BLaER1 treated with 17β-estradiol and CSF1 and Interleukin-3, amounts not matched to agents 10 nM and 100 nM (cell line): ENCODE measurements around the gene SFXN4.

Experiments used
- H3K27ac ChIP-seq, 11 experiments: shearing (Covaris generic); formaldehyde crosslinking; 2 replicates each; pipeline ENCODE4 v1.8.1; 2022
- H3K27me3 ChIP-seq, 11 experiments: shearing (Covaris generic); formaldehyde crosslinking; 2 replicates each; pipeline ENCODE4 v1.8.1; 2022
- H3K36me3 ChIP-seq, 11 experiments: shearing (Covaris generic); formaldehyde crosslinking; 2 replicates each; pipeline ENCODE4 v1.8.1; 2022
- H3K4me1 ChIP-seq, 10 experiments: shearing (Covaris generic); formaldehyde crosslinking; 2 replicates each; pipeline ENCODE4 v1.8.1; 2022
- H3K4me2 ChIP-seq, 11 experiments: shearing (Covaris generic); formaldehyde crosslinking; 2 replicates each; pipeline ENCODE4 v1.8.1; 2022
- H3K4me3 ChIP-seq, 10 experiments: shearing (Covaris generic); formaldehyde crosslinking; 2 replicates each; pipeline ENCODE4 v1.8.1; 2022
- H3K9ac ChIP-seq, 11 experiments: shearing (Covaris generic); formaldehyde crosslinking; 2 replicates each; pipeline ENCODE4 v1.8.1; 2022
- H3K9me3 ChIP-seq, 11 experiments: shearing (Covaris generic); formaldehyde crosslinking; replicated peaks in 1 of 11; 2 replicates each; pipeline ENCODE4 v1.8.1; 2022
- H4K20me1 ChIP-seq, 11 experiments: shearing (Covaris generic); formaldehyde crosslinking; 2 replicates each; pipeline ENCODE4 v1.8.1; 2022
- Cebpa-rat ChIP-seq, 11 experiments: shearing (Covaris generic); IDR thresholded peaks; 2 replicates each; pipeline ENCODE4 v1.8.1; 2022

SFXN4 gene

DNA sequence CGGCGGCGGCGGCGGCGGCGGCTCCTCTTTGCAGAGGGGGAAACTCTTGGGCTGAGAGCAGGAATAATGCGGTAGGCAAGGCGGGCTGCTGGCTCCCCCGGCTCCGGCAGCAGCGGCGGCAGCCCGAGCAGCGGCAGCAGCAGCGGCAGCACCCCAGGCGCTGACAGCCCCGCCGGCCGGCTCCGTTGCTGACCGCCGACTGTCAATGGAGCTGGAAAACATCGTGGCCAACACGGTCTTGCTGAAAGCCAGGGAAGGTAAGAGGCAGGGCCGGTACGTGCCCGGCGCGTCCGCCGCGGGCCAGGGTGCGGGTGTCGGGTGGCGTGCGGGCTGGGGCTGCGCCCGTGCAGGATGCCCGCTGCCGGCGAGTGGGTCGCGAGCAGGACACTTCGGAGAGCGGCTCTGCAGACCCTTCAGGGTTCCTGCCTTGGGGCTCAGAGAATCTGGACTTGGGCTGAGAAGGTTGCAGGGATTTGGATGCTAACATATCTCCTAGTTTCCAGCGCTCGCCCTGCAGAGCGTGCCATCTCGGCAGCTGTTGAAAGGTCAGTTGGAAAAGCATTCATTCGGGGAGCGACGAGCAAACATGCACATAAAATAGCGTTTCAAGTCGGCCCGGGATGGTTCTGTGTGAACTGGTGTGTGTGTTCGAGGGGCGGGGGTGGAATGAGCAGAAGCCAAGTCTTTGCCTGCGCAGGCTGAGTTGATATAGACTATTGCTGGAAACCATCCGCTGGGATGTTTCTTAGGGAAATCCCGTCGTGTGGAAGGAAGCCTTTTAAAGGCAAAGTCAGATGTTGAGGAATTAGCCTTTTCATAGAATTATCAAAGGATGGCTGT is 42.4 kb upstream of the SFXN4 start:
- H3K4me2 ChIP-seq: peak overlapping the region; percentile 96 to 100 (median 99)
- H3K4me3 ChIP-seq: peak overlapping the region; percentile 71 to 86 (median 79)
- H3K9ac ChIP-seq: peak overlapping the region; percentile 51 to 75 (median 68); a peak in 21 of 22 replicates
- no peak for TF ChIP-seq Cebpa-rat (IDR thresholded peaks at IDR 0.05)
- no peaks in the 10 kb centered on the region for H3K9me3 ChIP-seq
- H3K36me3 ChIP-seq: no peaks in the 10 kb centered on the region
- H4K20me1 ChIP-seq: peaks cover 0 to 17% (median 14%) of the 10 kb centered on the region in 11 experiments; a peak in 9 of 22 replicates
- H3K27me3 ChIP-seq: peaks cover 46 to 54% (median 54%) of the 10 kb centered on the region in 11 experiments
- H3K27ac ChIP-seq: no peak overlapping the region
- peaks cover 25 to 37% (median 28%) of the 10 kb centered on the region in 10 experiments for H3K4me1 ChIP-seq

DNA sequence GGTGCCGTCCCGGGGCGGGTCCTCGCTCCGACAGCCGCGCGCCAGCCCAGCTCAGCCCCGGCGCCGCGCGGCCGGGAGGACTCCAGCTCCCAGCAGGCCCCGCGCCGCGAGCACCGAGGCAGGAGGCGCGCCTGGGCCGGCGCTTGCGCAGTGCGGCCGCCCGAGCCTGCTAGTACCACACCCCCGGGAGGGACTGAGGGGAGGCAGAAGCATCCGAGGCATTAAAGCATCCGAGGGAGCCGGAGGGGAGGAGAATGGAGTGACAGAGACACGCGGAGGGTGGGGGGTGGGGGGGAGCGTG is 41.8 kb upstream of the SFXN4 start, which contains the start of gene GRK5:
GRK5 (plus strand) TSS at position 206 of the 301 bp plus-strand sequence. CDS start 347 bp downstream, outside the sequence.
- Histone ChIP-seq H3K4me3 (peak within 1 kb of the TSS; percentile 75 to 86 (median 79)), H3K9ac (peak within 1 kb of the TSS; percentile 84 to 98 (median 95)), H3K9me3 (no peaks in the 10 kb centered on the region), H3K27me3 (peaks cover 39 to 48% (median 48%) of the 10 kb centered on the region in 11 experiments), H4K20me1 (peaks cover 0 to 17% (median 14%) of the 10 kb centered on the region in 11 experiments; a peak in 9 of 22 replicates), H3K36me3 (no peaks in the 10 kb centered on the region), H3K4me2 (peak within 1 kb of the TSS; percentile 96 to 100 (median 99)), H3K4me1 (peaks cover 25 to 36% (median 28%) of the 10 kb centered on the region in 10 experiments), H3K27ac (peak within 1 kb of the TSS; percentile 75 to 99 (median 95))
- no peak for TF ChIP-seq Cebpa-rat (IDR thresholded peaks at IDR 0.05)

DNA sequence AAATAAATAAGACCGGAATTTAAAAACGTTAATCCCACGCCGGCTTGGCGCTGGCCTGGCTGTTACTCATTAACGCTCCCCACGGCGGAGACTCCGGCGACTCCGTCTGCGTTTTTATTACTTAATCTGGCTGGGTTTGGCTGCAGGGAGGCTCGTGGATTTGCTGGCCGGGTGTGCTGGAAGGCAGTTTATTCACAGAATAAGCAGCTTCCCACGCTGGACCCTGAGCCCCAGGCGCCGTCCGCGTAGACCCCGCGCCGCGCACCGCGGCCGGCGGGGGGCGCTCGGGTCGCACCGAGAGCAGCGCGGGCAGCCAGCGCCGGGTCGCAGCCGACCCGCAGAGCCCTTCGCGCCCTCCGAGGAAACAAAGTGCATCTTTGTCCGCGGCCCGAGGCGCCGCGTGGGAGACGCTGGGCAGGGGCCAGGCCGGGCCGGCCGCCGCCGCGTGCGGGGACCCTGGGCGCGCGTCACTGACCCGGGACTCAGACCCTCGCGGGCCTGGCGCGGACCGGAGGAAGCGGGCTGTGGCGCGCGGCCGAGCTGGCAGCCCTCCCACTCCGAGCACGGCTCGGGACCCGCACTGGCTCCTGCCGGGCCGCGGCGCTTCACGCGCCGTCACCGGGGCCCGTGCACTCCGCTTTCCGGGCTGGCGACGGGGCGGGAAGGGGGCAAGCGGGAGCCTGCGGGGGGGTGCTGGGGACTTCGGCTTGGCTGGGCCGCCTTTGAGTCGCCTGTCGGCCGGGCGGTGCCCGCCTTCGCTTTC is 41.3 kb upstream of the SFXN4 start:
- Histone ChIP-seq H4K20me1 (peaks cover 0 to 17% (median 14%) of the 10 kb centered on the region in 11 experiments; a peak in 9 of 22 replicates), H3K4me2 (peak overlapping the region; percentile 74 to 96 (median 91)), H3K27ac (peak overlapping the region; percentile 75 to 99 (median 95)), H3K9ac (peak overlapping the region; percentile 84 to 98 (median 95)), H3K4me1 (peaks cover 25 to 36% (median 28%) of the 10 kb centered on the region in 10 experiments), H3K9me3 (no peaks in the 10 kb centered on the region), H3K4me3 (peak overlapping the region; percentile 75 to 86 (median 79)), H3K27me3 (peaks cover 34 to 43% (median 42%) of the 10 kb centered on the region in 11 experiments), H3K36me3 (no peaks in the 10 kb centered on the region)
- no peak for TF ChIP-seq Cebpa-rat (IDR thresholded peaks at IDR 0.05)

DNA sequence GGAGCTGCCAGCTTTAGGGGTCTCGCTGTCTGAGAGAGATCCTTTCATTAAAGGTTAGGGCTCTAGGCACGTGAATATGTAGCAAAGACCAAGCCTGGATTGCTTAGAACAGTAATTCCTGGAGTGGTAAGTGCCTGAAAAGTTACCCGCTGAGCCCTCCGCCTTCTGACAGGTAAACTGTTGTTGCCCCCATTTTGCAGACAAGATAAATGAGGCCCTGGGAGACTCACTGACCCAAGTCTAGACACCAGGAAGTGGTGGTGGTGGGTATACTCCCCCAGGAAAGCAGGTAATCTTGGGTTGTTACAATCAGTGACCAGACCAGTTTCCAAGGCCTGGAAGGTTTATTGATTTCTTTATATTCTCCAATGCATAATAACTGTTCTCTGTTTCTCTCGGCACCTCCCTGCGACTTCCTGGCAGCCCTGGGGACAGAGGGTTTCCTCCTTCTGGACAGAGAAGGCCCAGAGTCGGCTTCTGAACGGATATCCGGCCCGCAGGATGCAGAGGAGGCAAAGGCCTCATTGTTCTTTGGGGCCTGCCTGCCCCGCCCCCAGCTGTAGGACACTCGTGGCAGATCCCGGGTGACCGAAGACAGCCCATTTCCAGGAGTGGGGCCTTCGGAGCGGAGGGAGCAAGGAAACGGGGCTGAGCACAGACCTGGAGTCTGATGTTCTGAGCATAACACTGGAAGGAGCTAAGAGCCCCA is 40.5 kb upstream of the SFXN4 start:
- peaks cover 27 to 36% (median 35%) of the 10 kb centered on the region in 11 experiments for H3K27me3 ChIP-seq
- peaks cover 0 to 17% (median 14%) of the 10 kb centered on the region in 11 experiments; a peak in 9 of 22 replicates for H4K20me1 ChIP-seq

DNA sequence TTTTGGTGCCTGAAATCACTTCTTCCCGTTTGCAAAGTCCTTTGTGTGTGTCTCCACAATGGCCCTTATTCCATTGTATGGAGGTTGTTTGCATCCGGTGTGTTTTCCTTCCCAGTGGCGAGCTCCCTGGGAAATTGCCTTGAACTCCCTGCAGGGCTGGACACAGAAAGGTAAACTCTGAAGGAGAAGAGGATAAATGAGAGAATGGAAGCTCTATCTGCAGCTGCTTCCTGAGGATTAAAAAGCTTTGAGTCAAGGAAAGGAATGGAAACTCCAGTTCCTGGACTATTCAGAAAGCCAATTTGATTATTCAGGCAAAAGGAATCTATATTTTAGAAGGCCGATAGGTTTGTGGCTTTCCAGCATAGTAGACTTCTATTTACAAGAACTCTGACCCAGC is 37.5 kb upstream of the SFXN4 start:
- Histone ChIP-seq H3K4me1 (peaks cover 10 to 25% (median 15%) of the 10 kb centered on the region in 10 experiments), H3K9ac (no peak overlapping the region), H3K36me3 (no peaks in the 10 kb centered on the region), H3K9me3 (no peaks in the 10 kb centered on the region), H3K4me2 (no peak overlapping the region), H3K4me3 (no peak overlapping the region), H3K27me3 (peaks cover 0 to 6% (median 5%) of the 10 kb centered on the region in 11 experiments; a peak in 20 of 22 replicates), H3K27ac (no peak overlapping the region), H4K20me1 (peaks cover 0 to 4% (median 3%) of the 10 kb centered on the region in 11 experiments; a peak in 5 of 22 replicates)
- no peak for TF ChIP-seq Cebpa-rat (IDR thresholded peaks at IDR 0.05)

More for the DNA sequence above, 40.5 kb upstream of the SFXN4 start:
- TF ChIP-seq Cebpa-rat (IDR thresholded peaks at IDR 0.05): no peak
- H3K4me3 ChIP-seq: peak overlapping the region; percentile 75 to 86 (median 79)
- no peaks in the 10 kb centered on the region for H3K9me3 ChIP-seq
- peak overlapping the region; percentile 74 to 96 (median 91) for H3K4me2 ChIP-seq
- no peaks in the 10 kb centered on the region for H3K36me3 ChIP-seq
- peak overlapping the region; percentile 84 to 98 (median 95); a peak in 21 of 22 replicates for H3K9ac ChIP-seq
- H3K27ac ChIP-seq: peak overlapping the region; percentile 75 to 99 (median 95); a peak in 21 of 22 replicates
- H3K4me1 ChIP-seq: peaks cover 25 to 36% (median 28%) of the 10 kb centered on the region in 10 experiments

DNA sequence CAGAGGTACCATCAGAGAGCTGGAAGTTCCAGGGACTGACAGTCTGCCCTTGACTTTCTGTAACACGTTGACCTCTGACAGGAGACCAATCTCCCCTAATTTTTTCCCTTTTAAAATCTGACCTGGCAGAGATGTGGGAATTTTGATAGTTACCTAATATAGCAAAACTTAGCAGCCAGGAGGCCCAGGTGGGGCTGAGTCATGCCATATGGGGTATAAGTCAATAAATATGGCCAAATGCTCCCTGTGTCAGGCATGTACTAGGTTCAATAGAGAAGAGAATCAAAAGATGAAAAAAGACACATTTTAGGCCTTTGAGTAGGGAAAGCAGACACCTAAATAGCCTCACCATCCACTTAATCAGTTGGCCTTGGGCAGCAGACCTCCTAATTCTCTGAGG is 35.7 kb upstream of the SFXN4 start:
- no peak for TF ChIP-seq Cebpa-rat (IDR thresholded peaks at IDR 0.05)
- no peak overlapping the region for H3K27ac ChIP-seq

DNA sequence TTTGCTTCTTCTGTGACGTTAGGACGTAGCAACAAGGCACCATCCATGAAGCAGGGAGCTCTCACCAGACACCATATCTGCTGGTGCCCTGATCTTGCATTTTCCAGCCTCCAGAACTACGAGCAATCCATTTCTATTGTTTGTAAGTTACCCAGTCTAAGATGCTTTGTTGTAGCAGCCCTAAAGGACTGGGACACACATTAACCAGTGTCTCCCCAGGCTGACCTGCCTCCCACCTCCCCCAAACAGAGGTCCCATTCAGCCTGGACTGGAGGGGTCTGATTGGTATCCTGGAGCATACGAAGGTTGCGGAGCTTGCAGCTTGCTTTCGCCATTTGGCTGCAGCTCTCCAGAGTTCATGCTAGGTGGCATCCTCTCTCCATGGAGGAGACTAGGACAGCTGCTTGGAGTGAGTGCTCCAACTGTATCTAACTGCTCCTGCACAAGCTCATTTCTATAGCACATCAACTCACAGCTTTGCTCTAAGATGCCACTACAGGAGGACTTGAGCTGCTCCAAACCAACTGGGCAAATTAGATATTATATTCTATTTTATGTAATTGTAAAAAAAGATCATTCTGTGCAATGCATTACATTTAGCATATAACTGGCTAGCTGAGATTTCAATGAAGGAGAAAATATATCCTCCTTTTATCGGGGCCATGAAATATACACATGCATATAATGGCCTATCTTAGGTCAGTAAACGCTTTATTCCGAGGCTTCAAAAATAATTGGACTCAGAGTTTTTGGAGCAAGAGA is 33.9 kb upstream of the SFXN4 start:
- Histone ChIP-seq H3K4me2 (no peak overlapping the region), H3K36me3 (no peaks in the 10 kb centered on the region), H3K27ac (no peak overlapping the region), H3K9ac (no peak overlapping the region), H3K4me3 (no peak overlapping the region), H4K20me1 (no peaks in the 10 kb centered on the region), H3K9me3 (no peaks in the 10 kb centered on the region), H3K4me1 (peaks cover 0 to 13% (median 7%) of the 10 kb centered on the region in 10 experiments; a peak in 8 of 20 replicates), H3K27me3 (peaks cover 0 to 4% (median 0%) of the 10 kb centered on the region in 11 experiments; a peak in 1 of 22 replicates)
- no peak for TF ChIP-seq Cebpa-rat (IDR thresholded peaks at IDR 0.05)

More for the DNA sequence above, 35.7 kb upstream of the SFXN4 start:
- H4K20me1 ChIP-seq: no peaks in the 10 kb centered on the region
- no peak overlapping the region for H3K4me3 ChIP-seq
- no peaks in the 10 kb centered on the region for H3K9me3 ChIP-seq
- H3K27me3 ChIP-seq: peaks cover 0 to 4% (median 0%) of the 10 kb centered on the region in 11 experiments; a peak in 1 of 22 replicates
- peaks cover 6 to 25% (median 14%) of the 10 kb centered on the region in 10 experiments for H3K4me1 ChIP-seq
- H3K36me3 ChIP-seq: no peaks in the 10 kb centered on the region
- H3K9ac ChIP-seq: no peak overlapping the region
- H3K4me2 ChIP-seq: no peak overlapping the region

DNA sequence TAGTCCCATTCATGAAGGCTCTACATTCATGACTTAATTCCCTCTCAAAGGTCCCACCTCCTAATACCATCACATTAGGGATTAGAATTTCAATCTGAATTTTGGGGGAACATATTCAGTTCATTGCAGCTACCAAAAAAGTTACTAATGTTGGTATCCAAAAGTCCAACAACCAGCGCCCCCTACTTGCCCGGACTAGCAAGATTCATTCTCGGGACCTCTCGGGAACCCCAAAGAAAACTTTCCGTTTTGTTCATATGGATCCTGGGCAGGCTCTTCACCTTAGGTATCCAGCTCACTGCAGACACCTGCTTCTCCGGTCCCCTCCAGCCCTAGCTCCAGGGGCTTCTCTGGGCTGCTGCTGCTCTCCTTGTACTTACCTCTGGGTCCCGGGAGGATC is 32.9 kb upstream of the SFXN4 start:
- Histone ChIP-seq H4K20me1 (no peaks in the 10 kb centered on the region), H3K4me2 (peak overlapping the region in 5 of 11 experiments; percentile 1 to 40 (median 14); a peak in 8 of 22 replicates), H3K9me3 (no peaks in the 10 kb centered on the region), H3K27me3 (peaks cover 0 to 4% (median 0%) of the 10 kb centered on the region in 11 experiments; a peak in 1 of 22 replicates), H3K4me3 (no peak overlapping the region), H3K27ac (no peak overlapping the region), H3K9ac (no peak overlapping the region), H3K36me3 (no peaks in the 10 kb centered on the region), H3K4me1 (peaks cover 0 to 13% (median 7%) of the 10 kb centered on the region in 10 experiments; a peak in 8 of 20 replicates)
- no peak for TF ChIP-seq Cebpa-rat (IDR thresholded peaks at IDR 0.05)
